ENCODE measurements around the gene SLC9C1. TPM values are rescaled to one million over a fixed set of nuclear protein-coding genes. Genes with fewer than 3 reads are reported as not detected.

SLC9C1 gene
- 0.33 and 0.45 TPM in 2 replicates for total RNA-seq (ENCODE audit: low replicate concordance)

GRCh38 chr3:112293368-112294321, at the start of gene SLC9C1:
Gene SLC9C1 (minus strand): TSS chr3:112294216. CDS start chr3:112286791, 7,425 bp downstream.
- peak; percentile 89 for DNase-seq (ENCODE audit: low read depth)
- peak; percentile 74 for TF ChIP-seq CTCF (IDR thresholded peaks at IDR 0.05; ENCODE audit: insufficient read depth, low read length)

GRCh38 chr3:112341386-112341785, 47.4 kb upstream of the SLC9C1 start:
- TF ChIP-seq CTCF (IDR thresholded peaks at IDR 0.05; ENCODE audit: insufficient read depth, low read length) = no peak
- no peak overlapping the region for H3K4me3 ChIP-seq (ENCODE audit: low read depth, low read length)
- peak; percentile 44 for DNase-seq (ENCODE audit: low read depth)

More at GRCh38 chr3:112293368-112294321, at the start of gene SLC9C1:
- peak within 1 kb of the TSS; percentile 55 for H3K4me3 ChIP-seq (ENCODE audit: low read depth, low read length)

- DNase-seq (ENCODE audit: low read depth) = peak; percentile 53
- TF ChIP-seq CTCF (IDR thresholded peaks at IDR 0.05; ENCODE audit: insufficient read depth, low read length) = no peak
- no peak overlapping the region for H3K4me3 ChIP-seq (ENCODE audit: low read depth, low read length)
Measured at GRCh38 chr3:112339609-112340008, 45.6 kb upstream of the SLC9C1 start.

GRCh38 chr3:112339134-112339533, 45.1 kb upstream of the SLC9C1 start:
- no peak overlapping the region for H3K4me3 ChIP-seq (ENCODE audit: low read depth, low read length)
- TF ChIP-seq CTCF (IDR thresholded peaks at IDR 0.05; ENCODE audit: insufficient read depth, low read length) = no peak
- DNase-seq (ENCODE audit: low read depth) = no peak

GRCh38 chr3:112338727-112339056, 44.7 kb upstream of the SLC9C1 start:
- no peak overlapping the region for H3K4me3 ChIP-seq (ENCODE audit: low read depth, low read length)
- DNase-seq (ENCODE audit: low read depth) = no peak
- no peak for TF ChIP-seq CTCF (IDR thresholded peaks at IDR 0.05; ENCODE audit: insufficient read depth, low read length)

GRCh38 chr3:112338021-112338726, 44.2 kb upstream of the SLC9C1 start:
- H3K4me3 ChIP-seq (ENCODE audit: low read depth, low read length) = no peak overlapping the region
- peak; percentile 48 for DNase-seq (ENCODE audit: low read depth)
- no peak for TF ChIP-seq CTCF (IDR thresholded peaks at IDR 0.05; ENCODE audit: insufficient read depth, low read length)
